ENCODE measurements around the gene EDAR. TPM values are rescaled to one million over a fixed set of nuclear protein-coding genes. Genes with fewer than 3 reads are reported as not detected.
A peak's percentile ranks its signal among the peaks of the same experiment; 100 is the strongest.

EDAR gene
- total RNA-seq, 1 experiment from 2014 or later, result 0.82 TPM

DNA sequence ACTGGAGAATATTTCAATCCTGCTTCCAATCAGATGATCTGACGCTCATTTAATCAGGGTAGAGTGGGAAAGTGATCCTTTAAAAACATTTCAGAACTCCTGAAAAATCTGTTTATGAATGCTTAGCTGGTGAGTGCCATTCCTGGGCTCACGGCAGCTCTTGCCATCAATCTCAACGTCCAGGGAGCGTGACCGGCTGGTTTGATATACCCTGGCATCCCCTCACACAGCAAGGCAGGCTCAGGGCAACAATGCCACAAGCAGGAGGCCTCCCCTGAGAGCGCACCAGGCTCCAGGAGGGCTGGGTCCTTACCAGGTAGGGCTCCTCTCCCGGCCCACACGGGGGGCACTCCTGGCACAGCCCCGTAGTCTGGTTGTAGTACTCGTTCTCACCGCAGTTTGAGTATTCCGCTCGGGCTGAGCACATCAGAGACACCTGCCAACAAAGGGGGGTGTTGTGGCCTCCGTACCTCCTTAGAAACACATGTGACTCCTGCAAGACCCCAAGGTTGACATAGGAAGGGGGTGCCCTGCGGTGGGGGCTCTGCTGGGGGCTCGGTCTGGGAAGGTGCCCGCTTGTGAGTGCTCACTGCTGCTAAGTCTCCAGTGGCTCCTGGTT, 59.1 kb downstream of the EDAR start:
- H3K4me1 Mint-ChIP-seq (ENCODE audit: low read depth, unreplicated experiment), result peaks cover 3% of the 10 kb centered on the region
- no peak for DNase-seq
- no peaks in the 10 kb centered on the region; the same call in 1 of the 2 replicates for H3K4me1 ChIP-seq
- no peaks in the 10 kb centered on the region for H3K27me3 Mint-ChIP-seq (ENCODE audit: insufficient read depth, unreplicated experiment)
- ChIA-PET CTCF (interaction anchor here (0.8 kb wide), 1 partner anchor 59 kb away, joined by 4 read pairs; the partner anchor contains the start of gene EDAR), POLR2A (no interaction called here)
- no peak overlapping the region for H3K4me3 Mint-ChIP-seq (ENCODE audit: unreplicated experiment)
- H3K36me3 ChIP-seq (ENCODE audit: control insufficient read depth, insufficient read depth, low read length), result no peaks in the 10 kb centered on the region
- BruUV-seq (replicated peaks), result no TSS peak
- no peaks in the 10 kb centered on the region for H3K9me3 ChIP-seq
- no peak overlapping the region for H3K27ac Mint-ChIP-seq (ENCODE audit: unreplicated experiment)
- H3K9me3 Mint-ChIP-seq (ENCODE audit: unreplicated experiment), result no peaks in the 10 kb centered on the region
- H3K4me3 ChIP-seq (ENCODE audit: low read depth, low read length), result no peak overlapping the region
- intact Hi-C loops (cut with micrococcal nuclease; ENCODE audit: unreplicated experiment), result loop anchor here (5.0 kb wide), 1 partner anchor 132 kb away; no protein-coding TSS in a partner anchor
- TF ChIP-seq, protein P1, sequence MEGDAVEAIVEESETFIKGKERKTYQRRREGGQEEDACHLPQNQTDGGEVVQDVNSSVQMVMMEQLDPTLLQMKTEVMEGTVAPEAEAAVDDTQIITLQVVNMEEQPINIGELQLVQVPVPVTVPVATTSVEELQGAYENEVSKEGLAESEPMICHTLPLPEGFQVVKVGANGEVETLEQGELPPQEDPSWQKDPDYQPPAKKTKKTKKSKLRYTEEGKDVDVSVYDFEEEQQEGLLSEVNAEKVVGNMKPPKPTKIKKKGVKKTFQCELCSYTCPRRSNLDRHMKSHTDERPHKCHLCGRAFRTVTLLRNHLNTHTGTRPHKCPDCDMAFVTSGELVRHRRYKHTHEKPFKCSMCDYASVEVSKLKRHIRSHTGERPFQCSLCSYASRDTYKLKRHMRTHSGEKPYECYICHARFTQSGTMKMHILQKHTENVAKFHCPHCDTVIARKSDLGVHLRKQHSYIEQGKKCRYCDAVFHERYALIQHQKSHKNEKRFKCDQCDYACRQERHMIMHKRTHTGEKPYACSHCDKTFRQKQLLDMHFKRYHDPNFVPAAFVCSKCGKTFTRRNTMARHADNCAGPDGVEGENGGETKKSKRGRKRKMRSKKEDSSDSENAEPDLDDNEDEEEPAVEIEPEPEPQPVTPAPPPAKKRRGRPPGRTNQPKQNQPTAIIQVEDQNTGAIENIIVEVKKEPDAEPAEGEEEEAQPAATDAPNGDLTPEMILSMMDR (IDR thresholded peaks at IDR 0.05; ENCODE audit: insufficient read depth in 1 of 2, low read depth in 1 of 2, low read length in 1 of 2, severe bottlenecking in 1 of 2, unreplicated experiment in 1 of 2), result no peak
- H3K27me3 ChIP-seq (replicated peaks; ENCODE audit: control insufficient read depth, insufficient read depth, low read length), result no peaks in the 10 kb centered on the region
- H3K36me3 Mint-ChIP-seq (ENCODE audit: insufficient read depth, unreplicated experiment), result no peaks in the 10 kb centered on the region

DNA sequence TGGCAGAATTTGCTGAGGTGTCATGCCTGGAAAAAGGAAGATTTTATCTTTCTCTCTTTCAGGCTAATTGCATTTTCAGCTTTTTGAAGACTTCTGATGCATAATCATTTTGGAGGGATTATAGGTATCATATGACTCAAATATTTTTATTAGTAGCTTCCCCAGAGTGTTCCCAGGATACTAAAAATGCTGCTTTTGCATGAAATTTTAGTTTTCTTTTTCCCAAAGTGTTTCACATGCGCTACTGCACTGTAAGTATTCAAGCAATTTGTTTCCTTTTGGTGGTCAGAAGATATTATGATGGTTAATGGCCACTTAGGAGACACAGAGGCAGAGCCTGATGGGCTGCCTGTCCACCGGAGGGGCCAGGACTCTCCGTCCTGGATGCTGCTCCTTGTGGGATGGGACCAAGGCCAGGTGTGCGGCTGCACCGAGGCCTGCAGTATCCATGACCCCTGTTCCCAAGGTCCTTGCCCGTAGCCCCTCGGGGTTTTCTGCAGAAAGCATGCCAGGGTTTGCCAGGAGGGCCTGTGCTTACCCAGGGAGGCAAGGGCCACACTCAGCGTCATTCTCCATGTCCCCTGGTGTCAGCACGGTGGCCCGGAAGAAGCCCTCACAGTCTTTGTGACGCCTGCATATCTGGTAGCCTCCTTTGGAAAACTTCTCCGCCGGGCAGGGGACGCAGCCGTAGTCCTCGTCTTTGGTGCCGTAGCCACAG, 60.2 kb downstream of the EDAR start:
- no peak overlapping the region for H3K27ac Mint-ChIP-seq (ENCODE audit: unreplicated experiment)
- no peak for DNase-seq
- CTCF ChIA-PET, result interaction anchor here (1.1 kb wide), 1 partner anchor 60 kb away, joined by 3 read pairs; the partner anchor contains the start of gene EDAR
- H3K4me3 Mint-ChIP-seq (ENCODE audit: unreplicated experiment), result no peak overlapping the region
- BruUV-seq (replicated peaks), result no TSS peak
- H3K36me3 Mint-ChIP-seq (ENCODE audit: insufficient read depth, unreplicated experiment), result no peaks in the 10 kb centered on the region
- TF ChIP-seq, protein P1 (IDR thresholded peaks at IDR 0.05; ENCODE audit: insufficient read depth in 1 of 2, low read depth in 1 of 2, low read length in 1 of 2, severe bottlenecking in 1 of 2, unreplicated experiment in 1 of 2), result no peak
- H3K4me1 ChIP-seq, result no peaks in the 10 kb centered on the region
- no peaks in the 10 kb centered on the region for H3K9me3 Mint-ChIP-seq (ENCODE audit: unreplicated experiment)
- POLR2A ChIA-PET, result no interaction called here
- no peaks in the 10 kb centered on the region for H3K27me3 Mint-ChIP-seq (ENCODE audit: insufficient read depth, unreplicated experiment)
- H3K9me3 ChIP-seq, result no peaks in the 10 kb centered on the region
- H3K36me3 ChIP-seq (ENCODE audit: control insufficient read depth, insufficient read depth, low read length), result no peaks in the 10 kb centered on the region
- peaks cover 8% of the 10 kb centered on the region for H3K4me1 Mint-ChIP-seq (ENCODE audit: low read depth, unreplicated experiment)
- intact Hi-C loops (cut with micrococcal nuclease; ENCODE audit: unreplicated experiment), result loop anchor here (1.0 to 5.0 kb wide), 3 partner anchors 60 to 279 kb away; partner anchors contain the start of gene EDAR
- no peaks in the 10 kb centered on the region for H3K27me3 ChIP-seq (replicated peaks; ENCODE audit: control insufficient read depth, insufficient read depth, low read length)
- no peak overlapping the region for H3K4me3 ChIP-seq (ENCODE audit: low read depth, low read length)

DNA sequence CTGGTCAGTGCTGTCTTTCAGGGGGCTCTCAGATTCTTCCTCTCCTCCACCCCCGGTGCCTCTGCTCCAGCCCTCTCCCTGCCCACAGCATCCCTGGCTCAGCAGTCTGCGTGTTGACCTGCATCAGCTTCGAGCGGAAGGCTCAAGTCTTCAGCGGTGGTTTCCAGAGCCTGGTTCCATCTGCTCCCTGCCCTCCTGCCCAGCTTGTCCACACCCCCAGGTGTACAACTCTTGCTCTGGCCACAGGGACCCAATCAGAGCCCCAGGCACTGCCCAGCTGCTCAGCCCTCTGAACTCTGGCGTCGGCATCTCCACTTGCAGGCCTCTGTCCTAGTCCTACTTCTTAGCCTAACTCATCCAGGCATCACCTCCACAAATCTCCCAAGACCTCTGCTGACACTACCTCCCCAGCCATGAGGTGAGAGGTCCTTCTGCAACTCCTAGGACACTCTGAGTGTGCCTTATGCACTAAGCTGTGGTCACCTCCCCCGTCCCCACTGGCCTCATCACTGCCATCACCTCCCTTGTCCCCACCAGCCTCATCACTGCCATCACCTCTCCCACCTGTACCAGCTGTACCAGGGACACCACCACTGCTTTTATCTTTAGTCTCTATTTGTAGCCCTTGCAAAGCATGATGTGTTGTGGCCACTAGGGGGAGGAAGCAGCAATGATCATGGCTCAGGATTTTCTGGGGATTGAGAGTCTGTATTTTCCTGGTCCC, 60.9 kb downstream of the EDAR start:
- no peaks in the 10 kb centered on the region for H3K4me1 ChIP-seq
- Mint-ChIP-seq H3K27me3 (ENCODE audit: insufficient read depth, unreplicated experiment) (no peaks in the 10 kb centered on the region), H3K9me3 (ENCODE audit: unreplicated experiment) (no peaks in the 10 kb centered on the region), H3K4me3 (ENCODE audit: unreplicated experiment) (no peak overlapping the region), H3K36me3 (ENCODE audit: insufficient read depth, unreplicated experiment) (no peaks in the 10 kb centered on the region), H3K4me1 (ENCODE audit: low read depth, unreplicated experiment) (peaks cover 8% of the 10 kb centered on the region), H3K27ac (ENCODE audit: unreplicated experiment) (no peak overlapping the region)
- no peaks in the 10 kb centered on the region for H3K9me3 ChIP-seq
- no TSS peak for BruUV-seq (replicated peaks)
- intact Hi-C loops (cut with micrococcal nuclease; ENCODE audit: unreplicated experiment), result loop anchor here (1.0 to 5.0 kb wide), 3 partner anchors 61 to 280 kb away; partner anchors contain the start of gene EDAR
- H3K4me3 ChIP-seq (ENCODE audit: low read depth, low read length), result no peak overlapping the region
- no peaks in the 10 kb centered on the region for H3K27me3 ChIP-seq (replicated peaks; ENCODE audit: control insufficient read depth, insufficient read depth, low read length)
- ChIA-PET POLR2A (no interaction called here), CTCF (interaction anchor here (1.1 to 1.4 kb wide), 2 partner anchors 54 to 61 kb away, joined by 3 read pairs; partner anchors contain the start of gene EDAR)
- TF ChIP-seq, protein P1 (IDR thresholded peaks at IDR 0.05; ENCODE audit: insufficient read depth in 1 of 2, low read depth in 1 of 2, low read length in 1 of 2, severe bottlenecking in 1 of 2, unreplicated experiment in 1 of 2), result peak; percentile 82 to 93
- H3K36me3 ChIP-seq (ENCODE audit: control insufficient read depth, insufficient read depth, low read length), result no peaks in the 10 kb centered on the region
- DNase-seq, result peak; percentile 60 to 71

Data from Caco-2 (cell line).